Body of pancreas (tissue), 4 donors: ENCODE results near the gene IL1A. TPM values are rescaled to one million over a fixed set of nuclear protein-coding genes. Genes with fewer than 3 reads are reported as not detected.

ENCODE experiments used
- ATAC-seq: fragments of 150-250 bp; one replicate; pipeline ENCODE4 v1.9.1; 2016
- DNase-seq, 4 donors: peaks; one replicate each; pipeline ENCODE4 v3.0.0-alpha.2; 2019
- H3K27ac ChIP-seq, 4 donors: fragments of 200-600 bp; sonication (generic); 1 replicate in 3 of 4; 2 replicates in 1 of 4; pipeline versions ENCODE4 v1.5.1 to v1.6.1; 2016 to 2019; ENCODE audit warnings: mild to moderate bottlenecking in 1 of 4, mixed read lengths in 1 of 4, moderate library complexity in 1 of 4
- H3K27me3 ChIP-seq, 2 donors: fragments of 200-600 bp; sonication (generic); one replicate each; pipeline ENCODE4 v1.6.0; 2016; ENCODE audit warnings: mild to moderate bottlenecking in 1 of 2
- H3K36me3 ChIP-seq, 2 donors: fragments of 200-600 bp; sonication (generic); replicated peaks in 1 of 2; 2 replicates each; pipeline ENCODE4 v1.5.1; 2016; ENCODE audit warnings: low read depth in 2 of 2; ENCODE audit not compliant: insufficient read depth in 1 of 2
- H3K4me1 ChIP-seq: fragments of 200-600 bp; sonication (generic); one replicate; pipeline ENCODE4 v1.6.0; 2016
- H3K4me3 ChIP-seq, 2 donors: fragments of 200-600 bp; sonication (generic); 1 replicate in 1 of 2; 2 replicates in 1 of 2; pipeline ENCODE4 v1.5.1; 2016 to 2019
- H3K9me3 ChIP-seq, 3 donors: fragments of 200-600 bp; sonication (generic); 1 replicate in 2 of 3; 2 replicates in 1 of 3; pipeline ENCODE4 v1.5.1; 2016
- CTCF ChIP-seq, 7 experiments: fragments of 450-650 bp in 4 of 7; fragments of 200-600 bp in 3 of 7; sonication (generic) in 3 of 7; IDR thresholded peaks; one replicate each; pipeline ENCODE4 v1.5.1; 2016 to 2019; ENCODE audit warnings: antibody characterized with exemption in 7 of 7
- POLR2A ChIP-seq, 3 donors: fragments of 450-650 bp; IDR thresholded peaks; one replicate each; pipeline ENCODE4 v1.6.1; 2016; ENCODE audit warnings: antibody characterized with exemption in 3 of 3, mild to moderate bottlenecking in 2 of 3
- WGBS, 2 donors: methylation state at CpG; one replicate each; pipeline ENCODE4 v1.1.5; 2017; 5-methylcytosine and 5-hydroxymethylcytosine counted together
- intact Hi-C: fragments of 100-400 bp; cut with DNase I; formaldehyde crosslinking; loops from one replicate; pipeline ENCODE4 v1.15.1; 2023
- total RNA-seq, 2 donors: library from RNA; depleted of rRNA; stranded (reverse); fragments of >200 nt; gene quantifications; one replicate each; pipeline ENCODE4 v1.1.0, GENCODE V29; 2016

IL1A gene
- total RNA-seq, 2 donors from 2014 or later, result not detected

DNA sequence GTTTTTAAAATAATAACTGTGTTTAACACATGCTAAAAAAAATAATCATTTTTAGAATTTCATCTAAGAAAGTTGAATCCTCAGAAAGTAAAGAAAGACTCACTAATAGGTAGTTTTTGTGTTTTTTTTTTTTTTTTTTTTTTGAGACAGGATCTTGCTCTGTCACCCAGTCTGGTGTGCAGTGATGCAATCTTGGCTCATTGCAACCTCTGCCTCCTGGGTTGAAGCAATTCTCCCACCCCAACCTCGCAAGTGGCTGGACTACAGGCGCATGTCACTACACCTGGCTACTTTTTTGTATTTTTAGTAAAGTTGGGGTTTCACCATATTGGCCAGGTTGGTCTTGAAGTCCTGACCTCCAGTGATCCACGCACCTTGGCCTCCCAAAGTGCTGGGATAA, 27.0 kb downstream of the IL1A start:
- Histone ChIP-seq H3K9me3 (no peaks in the 10 kb centered on the region), H3K27me3 (no peaks in the 10 kb centered on the region), H3K27ac (no peak overlapping the region), H3K36me3 (no peaks in the 10 kb centered on the region), H3K4me3 (no peak overlapping the region), H3K4me1 (no peaks in the 10 kb centered on the region)
- 81 to 93% methylated on average over 3 of the region's 3 CpGs for WGBS, 2 donors
- ATAC-seq (no peak), DNase-seq (no peak)
- no peak for TF ChIP-seq CTCF (IDR thresholded peaks at IDR 0.05)
- no peak for TF ChIP-seq POLR2A (IDR thresholded peaks at IDR 0.05)
- intact Hi-C loops, result loop anchor here (10.0 kb wide), 2 partner anchors 128 to 198 kb away; no protein-coding TSS in a partner anchor

GRCh38 chr2:112756207-112756606, 28.1 kb downstream of the IL1A start:
- peaks cover 7% of the 10 kb centered on the region for H3K4me1 ChIP-seq
- H3K4me3 ChIP-seq, result no peak overlapping the region
- no peak for TF ChIP-seq CTCF (IDR thresholded peaks at IDR 0.05)
- TF ChIP-seq POLR2A (IDR thresholded peaks at IDR 0.05), result no peak
- no peak overlapping the region for H3K27ac ChIP-seq
- ATAC-seq (no peak), DNase-seq (no peak)
- H3K27me3 ChIP-seq, result no peaks in the 10 kb centered on the region
- intact Hi-C loops, result loop anchor here (10.0 kb wide), 2 partner anchors 129 to 199 kb away; no protein-coding TSS in a partner anchor
- no peaks in the 10 kb centered on the region for H3K36me3 ChIP-seq
- 93 to 97% methylated on average over 3 of the region's 3 CpGs for WGBS, 2 donors
- H3K9me3 ChIP-seq, result no peaks in the 10 kb centered on the region

GRCh38 chr2:112755444-112755843, 28.8 kb downstream of the IL1A start:
- no peaks in the 10 kb centered on the region for H3K27me3 ChIP-seq
- no peaks in the 10 kb centered on the region for H3K36me3 ChIP-seq
- no peak for ATAC-seq
- no peak for DNase-seq
- 80 to 82% methylated on average over 4 of the region's 4 CpGs for WGBS, 2 donors
- TF ChIP-seq CTCF (IDR thresholded peaks at IDR 0.05), result no peak
- no peak for TF ChIP-seq POLR2A (IDR thresholded peaks at IDR 0.05)
- no peak overlapping the region for H3K4me3 ChIP-seq
- intact Hi-C loops, result loop anchor here (10.0 kb wide), 2 partner anchors 129 to 199 kb away; no protein-coding TSS in a partner anchor
- peaks cover 9% of the 10 kb centered on the region for H3K4me1 ChIP-seq
- H3K27ac ChIP-seq, result no peak overlapping the region
- no peaks in the 10 kb centered on the region for H3K9me3 ChIP-seq

GRCh38 chr2:112754564-112754963, 29.7 kb downstream of the IL1A start:
- Histone ChIP-seq H3K4me3 (no peak overlapping the region), H3K4me1 (peaks cover 9% of the 10 kb centered on the region), H3K9me3 (no peaks in the 10 kb centered on the region), H3K36me3 (no peaks in the 10 kb centered on the region), H3K27ac (no peak overlapping the region), H3K27me3 (no peaks in the 10 kb centered on the region)
- WGBS, 2 donors, result 100% methylated on average over 1 of the region's 1 CpG
- intact Hi-C loops, result loop anchor here (10.0 kb wide), 2 partner anchors 130 to 200 kb away; no protein-coding TSS in a partner anchor
- ATAC-seq (no peak), DNase-seq (no peak)
- TF ChIP-seq POLR2A (IDR thresholded peaks at IDR 0.05) (no peak), CTCF (IDR thresholded peaks at IDR 0.05) (no peak)

DNA sequence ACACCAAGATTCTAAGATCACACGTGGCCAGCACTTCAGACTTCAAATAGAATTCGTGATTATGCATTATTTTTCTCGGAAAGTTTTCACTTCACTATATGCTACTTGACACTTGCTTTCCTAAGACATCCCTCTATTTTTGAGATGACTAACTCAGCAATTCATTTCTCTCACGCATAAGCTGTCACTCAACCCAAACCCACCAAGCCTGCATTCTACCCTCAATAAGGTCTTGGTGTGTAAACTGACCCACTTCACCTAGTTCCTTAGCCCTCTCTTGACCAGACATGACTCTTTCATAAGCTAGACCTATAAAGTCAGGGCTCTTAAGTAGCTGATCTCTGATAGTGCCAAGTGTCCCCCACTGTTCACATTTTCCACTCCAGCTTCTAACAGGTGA, 31.6 kb downstream of the IL1A start:
- DNase-seq (no peak), ATAC-seq (no peak)
- TF ChIP-seq POLR2A (IDR thresholded peaks at IDR 0.05), result no peak
- TF ChIP-seq CTCF (IDR thresholded peaks at IDR 0.05), result no peak
- H3K9me3 ChIP-seq, result no peaks in the 10 kb centered on the region
- WGBS, 2 donors, result 88 to 91% methylated on average over 4 of the region's 4 CpGs
- H3K36me3 ChIP-seq, result no peaks in the 10 kb centered on the region
- intact Hi-C loops, result loop anchor here (10.0 kb wide), 2 partner anchors 132 to 202 kb away; no protein-coding TSS in a partner anchor
- H3K27me3 ChIP-seq, result no peaks in the 10 kb centered on the region
- H3K4me1 ChIP-seq, result peaks cover 9% of the 10 kb centered on the region
- no peak overlapping the region for H3K27ac ChIP-seq
- no peak overlapping the region for H3K4me3 ChIP-seq
